OCI-LY1 (cell line): ENCODE measurements around the gene FKBP11.

Source experiments
- EZH2 ChIP-seq: fragments of 200-600 bp; sonication (generic), shearing (Covaris generic); IDR thresholded peaks from 2 replicates; pipeline ENCODE4 v1.8.0; 2017; ENCODE audit warnings: borderline replicate concordance, mixed run types, mild to moderate bottlenecking, antibody characterized with exemption, low read length, moderate library complexity, mixed read lengths
- TF ChIP-seq, protein P1 (sequence below): fragments of 200-600 bp; sonication (generic), shearing (Covaris generic); IDR thresholded peaks from 2 replicates; pipeline ENCODE4 v1.5.1; 2017; ENCODE audit warnings: mild to moderate bottlenecking, antibody characterized with exemption, low read length, moderate library complexity, mixed read lengths

GRCh38 chr12:48967991-48968390 lies 42.7 kb upstream of the FKBP11 start:
- TF ChIP-seq, protein P1, sequence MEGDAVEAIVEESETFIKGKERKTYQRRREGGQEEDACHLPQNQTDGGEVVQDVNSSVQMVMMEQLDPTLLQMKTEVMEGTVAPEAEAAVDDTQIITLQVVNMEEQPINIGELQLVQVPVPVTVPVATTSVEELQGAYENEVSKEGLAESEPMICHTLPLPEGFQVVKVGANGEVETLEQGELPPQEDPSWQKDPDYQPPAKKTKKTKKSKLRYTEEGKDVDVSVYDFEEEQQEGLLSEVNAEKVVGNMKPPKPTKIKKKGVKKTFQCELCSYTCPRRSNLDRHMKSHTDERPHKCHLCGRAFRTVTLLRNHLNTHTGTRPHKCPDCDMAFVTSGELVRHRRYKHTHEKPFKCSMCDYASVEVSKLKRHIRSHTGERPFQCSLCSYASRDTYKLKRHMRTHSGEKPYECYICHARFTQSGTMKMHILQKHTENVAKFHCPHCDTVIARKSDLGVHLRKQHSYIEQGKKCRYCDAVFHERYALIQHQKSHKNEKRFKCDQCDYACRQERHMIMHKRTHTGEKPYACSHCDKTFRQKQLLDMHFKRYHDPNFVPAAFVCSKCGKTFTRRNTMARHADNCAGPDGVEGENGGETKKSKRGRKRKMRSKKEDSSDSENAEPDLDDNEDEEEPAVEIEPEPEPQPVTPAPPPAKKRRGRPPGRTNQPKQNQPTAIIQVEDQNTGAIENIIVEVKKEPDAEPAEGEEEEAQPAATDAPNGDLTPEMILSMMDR: no peak
- TF ChIP-seq EZH2: no peak
